Fibroblast of villous mesenchyme (primary cell): ENCODE data around the gene EPC2. TPM values are rescaled to one million over a fixed set of nuclear protein-coding genes. Genes with fewer than 3 reads are reported as not detected.
A peak's percentile ranks its signal among the peaks of the same experiment; 100 is the strongest.

Source experiments
- DNase-seq: peaks from one replicate; pipeline ENCODE4 v3.0.0-alpha.2; 2010; ENCODE audit warnings: low read depth
- H3K4me3 ChIP-seq: 2 replicates; pipeline ENCODE4 v1.5.1; 2011; ENCODE audit warnings: low read depth, mild to moderate bottlenecking, low read length
- total RNA-seq: library from RNA; depleted of rRNA; stranded (reverse); fragments of >200 nt; gene quantifications from 2 replicates; pipeline ENCODE4 v1.2.3, GENCODE V29; 2012
- TF ChIP-seq, protein P1 (sequence below): IDR thresholded peaks from 2 replicates; pipeline ENCODE4 v1.5.1; 2012; ENCODE audit warnings: low read depth, mild to moderate bottlenecking, low read length; ENCODE audit not compliant: insufficient read depth

EPC2 gene
- total RNA-seq, 1 donor: 23.3 TPM

DNA sequence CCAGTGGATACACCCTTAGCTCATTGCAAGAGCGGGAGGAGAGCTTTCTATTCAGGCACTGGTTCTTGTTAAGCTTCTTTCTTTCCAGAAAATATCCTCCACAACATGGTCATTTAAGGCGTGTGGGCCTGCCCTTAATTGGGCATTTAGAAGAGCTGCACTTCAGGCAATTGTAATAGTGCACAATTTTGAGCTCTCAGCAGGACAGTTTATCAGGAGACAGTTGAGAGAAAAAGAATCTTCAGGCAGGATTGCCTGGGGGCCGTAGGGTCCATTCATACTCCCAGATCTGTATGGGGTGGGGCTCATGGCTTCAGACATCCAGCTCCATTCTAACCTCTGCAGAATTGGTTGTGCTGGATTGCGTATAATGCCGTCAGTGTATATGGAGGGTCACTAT is 6.0 kb upstream of the EPC2 start:
- no peak for DNase-seq
- TF ChIP-seq, protein P1, sequence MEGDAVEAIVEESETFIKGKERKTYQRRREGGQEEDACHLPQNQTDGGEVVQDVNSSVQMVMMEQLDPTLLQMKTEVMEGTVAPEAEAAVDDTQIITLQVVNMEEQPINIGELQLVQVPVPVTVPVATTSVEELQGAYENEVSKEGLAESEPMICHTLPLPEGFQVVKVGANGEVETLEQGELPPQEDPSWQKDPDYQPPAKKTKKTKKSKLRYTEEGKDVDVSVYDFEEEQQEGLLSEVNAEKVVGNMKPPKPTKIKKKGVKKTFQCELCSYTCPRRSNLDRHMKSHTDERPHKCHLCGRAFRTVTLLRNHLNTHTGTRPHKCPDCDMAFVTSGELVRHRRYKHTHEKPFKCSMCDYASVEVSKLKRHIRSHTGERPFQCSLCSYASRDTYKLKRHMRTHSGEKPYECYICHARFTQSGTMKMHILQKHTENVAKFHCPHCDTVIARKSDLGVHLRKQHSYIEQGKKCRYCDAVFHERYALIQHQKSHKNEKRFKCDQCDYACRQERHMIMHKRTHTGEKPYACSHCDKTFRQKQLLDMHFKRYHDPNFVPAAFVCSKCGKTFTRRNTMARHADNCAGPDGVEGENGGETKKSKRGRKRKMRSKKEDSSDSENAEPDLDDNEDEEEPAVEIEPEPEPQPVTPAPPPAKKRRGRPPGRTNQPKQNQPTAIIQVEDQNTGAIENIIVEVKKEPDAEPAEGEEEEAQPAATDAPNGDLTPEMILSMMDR: no peak
- no peak overlapping the region for H3K4me3 ChIP-seq

DNA sequence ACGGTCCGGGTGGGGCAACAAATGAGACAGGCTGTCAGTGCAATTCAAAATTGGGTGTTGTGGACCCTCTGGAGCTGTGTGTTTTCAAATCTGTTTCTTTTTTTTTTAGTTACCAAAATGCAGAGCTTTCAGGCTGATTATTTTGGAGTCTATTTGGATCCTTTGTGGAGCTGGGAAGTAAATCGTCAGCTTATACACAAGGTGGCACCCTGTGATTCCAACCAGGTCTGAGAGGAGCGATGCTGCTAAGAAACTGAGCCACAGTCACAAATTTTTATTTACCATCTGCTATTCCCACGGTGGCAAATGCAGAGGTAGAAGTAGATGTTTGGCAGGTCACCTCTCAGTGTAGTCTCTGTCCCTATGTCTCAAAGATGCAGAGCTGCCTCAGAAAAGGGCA is 3.8 kb upstream of the EPC2 start:
- peak; percentile 19 for DNase-seq
- TF ChIP-seq, protein P1: peak; percentile 28
- H3K4me3 ChIP-seq: no peak overlapping the region

- TF ChIP-seq, protein P1: no peak
- H3K4me3 ChIP-seq: no peak overlapping the region
- no peak for DNase-seq
Measured at GRCh38 chr2:148642112-148642744, 2.3 kb upstream of the EPC2 start.

GRCh38 chr2:148642891-148643416 is 1.6 kb upstream of the EPC2 start:
- H3K4me3 ChIP-seq: no peak overlapping the region
- peak; percentile 32 for DNase-seq
- TF ChIP-seq, protein P1: no peak

DNA sequence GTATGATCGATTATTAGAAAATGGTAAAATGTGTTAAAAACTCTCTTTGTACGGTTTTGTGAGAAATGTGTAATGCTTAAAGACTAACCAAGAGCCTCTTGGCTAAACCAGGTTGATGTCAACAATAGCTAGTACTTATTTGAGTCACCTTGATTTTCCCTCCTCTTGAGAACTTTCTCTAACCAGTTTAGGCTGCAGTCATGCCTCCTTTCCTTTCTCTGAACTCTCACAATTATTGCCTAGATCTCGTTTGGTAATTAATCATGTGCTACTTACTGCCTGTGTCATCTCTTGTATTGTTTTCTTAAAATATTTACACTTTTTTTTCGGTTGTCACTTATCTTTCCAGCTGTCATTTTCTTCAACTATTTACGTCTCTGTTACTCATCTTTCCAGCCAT is 1.1 kb upstream of the EPC2 start:
- no peak for DNase-seq
- no peak overlapping the region for H3K4me3 ChIP-seq
- TF ChIP-seq, protein P1: no peak

- peak; percentile 94 for DNase-seq
- H3K4me3 ChIP-seq: peak overlapping the region; percentile 72
- TF ChIP-seq, protein P1: peak; percentile 29
Measured at GRCh38 chr2:148644883-148645538, 460 bp downstream of the EPC2 start.
